GM18909 (cell line): ENCODE results near the gene PCED1B.
"Not testable (repeated sequence)": the region's sequence is repeated elsewhere in the genome, so short reads cannot be mapped to it uniquely, and the experiment has no call there.

ENCODE experiments used
- ATAC-seq: cut with Tn5 transposase; IDR thresholded peaks from one replicate; pipeline ENCODE4 v1.9.1; 2021; ENCODE audit warnings: mild to moderate bottlenecking; ENCODE audit not compliant: unreplicated experiment, poor library complexity

The PCED1B gene

GRCh38 chr12:47111854-47112253 lies 32.4 kb downstream of the PCED1B start:
- ATAC-seq = no peak

GRCh38 chr12:47112679-47113078 lies 33.3 kb downstream of the PCED1B start:
- ATAC-seq = no peak

DNA sequence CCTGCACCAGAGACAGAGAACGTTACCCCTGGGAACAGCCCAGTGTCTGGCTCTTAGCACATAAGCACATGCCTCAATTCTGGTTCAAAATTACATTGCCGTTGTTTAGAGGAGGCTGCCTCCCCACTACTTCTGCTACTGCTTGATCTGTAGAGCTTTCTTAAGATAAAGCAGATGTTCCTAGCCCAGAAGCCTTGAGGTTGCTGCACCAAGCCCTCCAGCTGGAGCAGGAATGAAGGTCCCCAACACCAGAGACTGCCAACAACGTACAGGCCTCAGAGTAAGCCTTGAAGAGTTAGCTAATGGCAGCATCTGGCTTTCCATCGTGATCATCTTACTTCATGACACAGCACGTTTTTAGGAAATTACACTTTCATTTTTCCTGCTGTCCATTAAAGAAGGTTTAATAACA lies 35.1 kb downstream of the PCED1B start:
- no peak for ATAC-seq

DNA sequence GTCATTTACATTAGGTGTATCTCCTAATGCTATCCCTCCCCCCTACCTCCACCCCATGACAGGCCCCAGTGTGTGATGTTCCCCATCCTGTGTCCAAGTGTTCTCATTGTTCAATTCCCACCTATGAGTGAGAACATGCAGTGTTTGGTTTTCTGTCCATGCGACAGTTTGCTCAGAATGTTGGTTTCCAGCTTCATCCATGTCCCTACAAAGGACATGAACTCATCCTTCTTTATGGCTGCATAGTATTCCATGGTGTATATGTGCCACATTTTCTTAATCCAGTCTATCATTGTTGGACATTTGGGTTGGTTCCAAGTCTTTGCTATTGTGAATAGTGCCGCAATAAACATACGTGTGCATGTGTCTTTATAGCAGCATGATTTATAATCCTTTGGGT lies 37.9 kb downstream of the PCED1B start:
- ATAC-seq = not testable (repeated sequence)

GRCh38 chr12:47120736-47121135 lies 41.3 kb downstream of the PCED1B start:
- ATAC-seq = no peak

DNA sequence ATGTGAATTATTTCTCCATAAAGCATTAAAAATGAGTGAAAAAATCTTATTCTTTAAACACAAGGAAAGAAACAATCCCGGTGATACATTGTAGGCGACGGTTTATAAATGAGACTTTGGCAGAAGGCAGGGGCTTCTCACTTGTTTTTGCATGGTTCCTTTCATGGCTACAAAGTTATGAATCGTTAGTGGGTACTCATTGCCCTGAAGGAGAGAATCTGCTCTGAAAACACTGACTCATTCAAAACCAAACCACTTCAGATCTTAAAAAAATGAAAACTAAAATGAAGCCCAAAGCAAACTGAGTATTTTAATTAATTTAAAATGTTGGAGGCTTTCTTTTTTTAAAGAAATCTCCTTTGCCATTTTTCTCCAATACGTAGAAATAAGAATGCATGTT lies 41.7 kb downstream of the PCED1B start:
- no peak for ATAC-seq

GRCh38 chr12:47122602-47123001 lies 43.2 kb downstream of the PCED1B start:
- ATAC-seq = no peak

DNA sequence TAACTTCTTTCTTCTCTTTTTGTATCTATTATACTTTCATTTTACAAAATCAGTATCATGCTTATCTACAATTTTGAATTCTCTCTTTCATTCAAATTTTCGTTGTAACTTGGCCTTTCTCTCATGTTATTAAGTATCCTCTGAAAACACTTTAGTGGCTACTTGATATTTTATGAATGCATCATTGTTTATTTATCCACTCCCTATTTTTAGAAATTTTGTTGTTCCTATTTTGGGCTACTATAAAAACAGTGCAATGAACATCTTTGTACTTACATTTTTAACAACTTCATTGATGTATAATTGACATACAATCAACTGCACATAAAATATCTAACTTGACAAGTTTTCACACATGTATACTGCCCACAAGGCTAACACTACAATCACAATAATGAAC lies 44.3 kb downstream of the PCED1B start:
- no peak for ATAC-seq

DNA sequence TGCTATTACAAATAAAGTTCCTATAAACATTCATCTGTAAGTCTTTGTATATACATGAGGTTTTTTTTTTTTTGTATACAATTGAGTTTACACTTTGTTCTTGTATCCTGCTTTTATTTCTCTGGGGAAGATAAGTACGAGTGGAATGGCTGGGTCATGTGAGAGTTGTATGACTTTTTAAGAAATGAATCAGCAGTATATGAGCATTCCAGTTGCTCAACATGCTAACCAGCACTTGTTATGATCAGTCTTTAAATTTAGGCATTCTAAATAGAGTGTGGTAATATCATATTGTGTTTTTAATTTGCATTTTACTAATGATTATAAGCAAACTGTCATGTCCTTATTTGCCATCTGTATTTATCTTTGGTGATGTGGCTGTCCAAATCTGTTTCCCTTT lies 45.0 kb downstream of the PCED1B start:
- no peak for ATAC-seq

DNA sequence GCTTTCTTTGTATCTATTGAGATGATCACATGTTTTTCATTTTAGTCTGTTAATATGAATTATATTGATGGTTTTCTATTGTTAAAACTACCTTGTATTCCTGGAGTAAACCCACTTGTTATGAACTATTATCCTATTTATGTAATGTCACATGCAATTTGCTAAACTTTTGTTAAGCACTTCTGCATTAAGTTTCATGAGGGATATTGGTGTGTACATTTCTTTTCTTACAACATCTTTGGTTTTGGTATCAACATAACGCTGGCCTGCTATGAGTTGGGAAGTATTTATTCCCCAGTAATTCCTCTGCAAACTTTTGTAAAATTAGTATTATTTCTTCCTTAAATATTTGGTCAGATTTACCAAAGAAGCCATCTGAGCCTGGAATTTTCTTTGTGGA lies 46.8 kb downstream of the PCED1B start:
- ATAC-seq = no peak

DNA sequence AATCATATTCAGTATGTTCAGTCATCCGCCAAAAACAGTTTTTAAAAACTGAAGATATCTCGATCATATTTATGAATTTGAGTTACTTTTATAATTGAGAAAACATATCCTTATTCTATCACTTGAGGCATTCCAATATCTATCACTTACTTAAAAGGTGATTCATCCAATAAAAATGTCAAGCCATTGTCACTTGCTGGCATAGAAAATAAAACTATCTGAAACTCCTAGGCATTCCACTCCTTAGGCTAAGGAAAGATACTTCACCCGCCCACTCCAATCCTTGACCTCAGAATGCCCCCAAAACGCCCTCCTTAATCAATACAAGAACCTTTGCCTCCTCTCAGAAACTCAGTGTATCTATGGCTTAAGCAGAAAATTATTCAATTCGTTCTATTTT lies 51.6 kb downstream of the PCED1B start:
- ATAC-seq = no peak

- ATAC-seq = no peak
Observed at GRCh38 chr12:47134005-47134404, 54.6 kb downstream of the PCED1B start.

DNA sequence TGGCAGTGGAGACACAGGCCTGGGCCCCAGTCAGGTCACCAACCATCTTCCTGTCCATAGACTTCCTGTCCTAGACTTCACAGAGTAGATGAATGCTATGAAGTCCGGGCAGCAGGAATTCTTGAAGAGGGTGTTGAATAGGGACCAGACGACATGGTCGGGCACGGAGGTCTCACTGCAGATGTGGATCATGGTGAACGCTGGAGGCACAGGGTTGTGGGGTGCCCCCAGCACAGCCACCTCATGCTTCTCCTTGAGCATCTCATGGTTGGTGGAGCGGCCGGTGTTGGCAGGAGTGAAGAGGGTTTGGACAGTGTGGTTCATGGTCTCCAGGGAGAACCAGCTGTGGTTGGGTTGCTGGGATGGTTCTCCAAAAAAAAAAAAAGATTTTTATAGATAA lies 56.2 kb downstream of the PCED1B start:
- no peak for ATAC-seq

DNA sequence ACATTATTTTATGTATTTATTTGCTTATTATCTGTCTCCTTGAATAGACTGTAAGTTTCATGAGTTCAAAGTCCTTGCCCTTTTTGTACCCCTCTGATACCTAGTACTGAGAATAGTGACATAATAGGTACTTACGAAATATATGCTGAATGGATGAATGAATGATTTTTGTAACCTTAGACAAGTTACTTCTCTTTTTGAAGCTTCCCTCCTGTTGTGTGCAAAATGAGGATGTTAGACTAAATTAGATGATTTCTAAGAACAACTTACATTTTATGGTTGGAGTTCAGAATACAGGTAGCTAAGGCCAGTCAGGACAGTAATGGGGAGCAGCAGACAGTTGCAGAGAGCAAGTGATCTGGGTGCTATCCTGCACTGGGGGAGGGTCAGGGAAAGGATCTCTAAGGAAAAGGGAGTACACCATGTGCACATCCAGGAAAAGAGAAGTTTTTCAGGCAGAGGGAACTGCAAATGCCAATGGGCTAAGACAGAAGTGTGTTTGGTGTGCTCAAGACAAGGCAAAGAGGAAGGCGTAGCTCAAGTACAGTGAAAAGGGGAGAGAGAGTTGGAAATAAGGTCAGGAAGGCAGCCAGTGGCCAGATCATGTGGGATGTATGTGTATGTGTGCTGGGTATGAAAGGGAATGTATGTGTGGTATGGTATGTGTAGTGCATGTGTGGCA lies 59.7 kb downstream of the PCED1B start:
- no peak for ATAC-seq

GRCh38 chr12:47141459-47141858 lies 62.0 kb downstream of the PCED1B start:
- no peak for ATAC-seq

DNA sequence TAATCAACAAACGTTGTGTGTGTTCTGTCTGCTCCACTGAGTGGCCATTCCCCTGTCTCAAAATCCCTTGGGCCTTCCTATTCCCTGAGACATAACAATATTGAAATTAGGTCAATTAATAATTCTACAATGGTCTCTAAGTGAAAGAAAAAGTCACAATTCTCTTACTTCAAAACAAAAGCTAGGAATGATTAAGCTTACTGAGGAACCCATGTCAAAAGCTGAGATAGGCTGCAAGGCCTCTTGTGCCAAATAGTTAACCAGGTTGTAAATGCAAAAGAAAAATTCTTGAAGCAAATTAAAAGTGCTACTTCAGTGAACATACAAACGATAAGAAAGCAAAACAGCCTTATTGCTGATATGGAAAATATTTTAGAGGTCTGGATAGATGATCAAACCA lies 65.3 kb downstream of the PCED1B start:
- no peak for ATAC-seq

DNA sequence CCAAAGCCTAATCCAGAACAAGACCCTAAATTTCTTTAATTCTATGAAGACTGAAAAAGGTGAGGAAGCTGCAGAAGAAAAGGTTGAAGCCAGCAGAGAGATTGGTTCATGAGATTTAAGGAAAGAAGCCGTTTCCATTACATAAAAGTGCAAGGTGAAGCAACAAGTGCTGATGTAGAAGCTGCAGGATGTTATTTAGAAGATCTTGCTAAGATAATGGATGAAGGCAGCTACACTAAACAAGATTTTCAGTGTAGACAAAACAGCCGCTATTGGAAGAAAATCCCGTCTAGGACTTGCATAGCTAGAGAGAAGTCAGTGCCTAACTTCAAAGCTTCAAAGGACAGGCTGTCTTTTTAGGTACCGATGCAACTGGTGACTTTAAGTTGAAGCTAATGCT lies 65.8 kb downstream of the PCED1B start:
- ATAC-seq = no peak

GRCh38 chr12:47147739-47148138 lies 68.3 kb downstream of the PCED1B start:
- ATAC-seq = no peak

- ATAC-seq = no peak
Observed at GRCh38 chr12:47149146-47149545, 69.7 kb downstream of the PCED1B start.

GRCh38 chr12:47152095-47152494 lies 72.7 kb downstream of the PCED1B start:
- ATAC-seq = no peak

GRCh38 chr12:47155457-47156166 lies 76.2 kb downstream of the PCED1B start:
- no peak for ATAC-seq

DNA sequence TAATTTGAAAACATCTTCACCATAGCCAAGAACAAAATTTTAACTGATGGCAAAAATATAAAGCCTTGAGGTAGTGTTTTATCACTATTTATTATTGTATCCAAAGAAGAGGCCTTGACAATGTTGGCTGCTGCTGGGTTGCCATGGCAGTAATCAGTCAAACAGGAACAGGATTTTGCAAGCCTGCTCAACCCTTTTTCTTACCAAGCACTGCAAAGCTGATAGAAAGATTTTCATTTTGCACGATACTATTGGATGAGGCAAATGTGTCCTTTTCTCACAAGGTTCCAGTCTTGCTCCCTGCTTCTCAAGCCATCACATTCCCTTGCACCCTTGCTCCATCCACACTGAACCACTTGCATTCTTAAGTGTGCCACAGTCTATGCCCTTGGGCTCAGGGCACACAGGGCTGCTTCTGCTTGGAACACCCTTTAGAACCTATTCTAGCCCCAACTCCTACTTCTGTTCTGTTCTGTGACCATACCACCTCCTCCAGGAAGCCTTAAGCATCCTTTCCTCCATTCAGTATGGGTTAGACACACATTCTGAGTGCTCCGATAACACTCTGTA lies 76.8 kb downstream of the PCED1B start:
- no peak for ATAC-seq
